Bone marrow (tissue), 2 donors: Measurements from ENCODE around the gene BMAL2.
A peak's percentile ranks its signal among the peaks of the same experiment; 100 is the strongest.

Experiments
- DNase-seq, 2 donors: peaks; one replicate each; lab custom pipeline; 2025; lab: John Stamatoyannopoulos, UW

BMAL2 gene

GRCh38 chr12:27319848-27320247 is 12.8 kb upstream of the BMAL2 start:
- DNase-seq, result no peak

- DNase-seq, result no peak
Observed at GRCh38 chr12:27324530-27324929, 8.1 kb upstream of the BMAL2 start.

- no peak for DNase-seq
Observed at GRCh38 chr12:27330846-27331245, 1.8 kb upstream of the BMAL2 start.

GRCh38 chr12:27331291-27331926 is 1.2 kb upstream of the BMAL2 start:
- DNase-seq, result peak in 1 of 2 donors; percentile 89

- no peak for DNase-seq
Observed at GRCh38 chr12:27331927-27332324, 710 bp upstream of the BMAL2 start.

- DNase-seq, result no peak
Observed at GRCh38 chr12:27332407-27332713, 276 bp upstream of the BMAL2 start.

- DNase-seq, result peak; percentile 46 to 47
Observed at GRCh38 chr12:27333403-27334009, 870 bp downstream of the BMAL2 start.

- DNase-seq, result no peak
Observed at GRCh38 chr12:27334042-27334720, 1.5 kb downstream of the BMAL2 start.

- DNase-seq, result no peak
Observed at GRCh38 chr12:27334721-27335082, 2.1 kb downstream of the BMAL2 start.

- no peak for DNase-seq
Observed at GRCh38 chr12:27335364-27336281, 3.0 kb downstream of the BMAL2 start.

GRCh38 chr12:27336282-27336653 is 3.6 kb downstream of the BMAL2 start:
- no peak for DNase-seq

- DNase-seq, result no peak
Observed at GRCh38 chr12:27337376-27337775, 4.7 kb downstream of the BMAL2 start.

- DNase-seq, result no peak
Observed at GRCh38 chr12:27338473-27338872, 5.8 kb downstream of the BMAL2 start.

- DNase-seq, result no peak
Observed at GRCh38 chr12:27340971-27341370, 8.3 kb downstream of the BMAL2 start.

- DNase-seq, result no peak
Observed at GRCh38 chr12:27342536-27342935, 9.9 kb downstream of the BMAL2 start.

GRCh38 chr12:27343255-27344000 is 10.8 kb downstream of the BMAL2 start:
- DNase-seq, result no peak

GRCh38 chr12:27344246-27344645 is 11.6 kb downstream of the BMAL2 start:
- no peak for DNase-seq

GRCh38 chr12:27344760-27345159 is 12.1 kb downstream of the BMAL2 start:
- no peak for DNase-seq

- no peak for DNase-seq
Observed at GRCh38 chr12:27345376-27345775, 12.7 kb downstream of the BMAL2 start.

GRCh38 chr12:27347779-27348178 is 15.1 kb downstream of the BMAL2 start:
- DNase-seq, result no peak

GRCh38 chr12:27351476-27351875 is 18.8 kb downstream of the BMAL2 start:
- no peak for DNase-seq

GRCh38 chr12:27355486-27355885 is 22.9 kb downstream of the BMAL2 start:
- DNase-seq, result no peak
